PFSK-1 (cell line): ENCODE measurements around the gene RPGRIP1L.

Source experiments
- FOXP2 ChIP-seq: optimal IDR thresholded peaks from 2 replicates; pipeline ENCODE3; 2011; ENCODE audit warnings: borderline replicate concordance, control low read depth, inconsistent platforms; ENCODE audit not compliant: insufficient read depth; ENCODE audit errors: extremely low read length, extremely low read depth
- POLR2AphosphoS5 ChIP-seq: IDR thresholded peaks from 2 replicates; pipeline ENCODE4 v1.6.1; 2012; ENCODE audit warnings: low read depth, mild to moderate bottlenecking, control low read depth, low read length, moderate library complexity
- REST ChIP-seq, 2 experiments: IDR thresholded peaks; 2 replicates each; pipeline versions ENCODE4 v1.6.1 to v1.8.0; 2011 to 2012; ENCODE audit warnings: low read depth in 2 of 2, low read length in 2 of 2, control low read depth in 1 of 2, inconsistent platforms in 1 of 2, mild to moderate bottlenecking in 1 of 2, moderate library complexity in 1 of 2; ENCODE audit not compliant: insufficient read depth in 1 of 2
- SIN3A ChIP-seq: IDR thresholded peaks from 2 replicates; pipeline ENCODE4 v1.6.1; 2012; ENCODE audit warnings: mild to moderate bottlenecking, low read length, moderate library complexity, borderline replicate concordance; ENCODE audit not compliant: insufficient read depth
- TAF1 ChIP-seq: IDR thresholded peaks from 2 replicates; pipeline ENCODE4 v1.6.1; 2012; ENCODE audit warnings: low read length, control low read depth, borderline replicate concordance; ENCODE audit not compliant: insufficient read depth

RPGRIP1L gene

GRCh38 chr16:53609536-53609935, 94.1 kb downstream of the RPGRIP1L start:
- no peak for TF ChIP-seq SIN3A
- TF ChIP-seq POLR2AphosphoS5, result no peak
- no peak for TF ChIP-seq TAF1
- TF ChIP-seq FOXP2, result no peak
- TF ChIP-seq REST (IDR thresholded peaks at IDR 0.05; ENCODE audit: insufficient read depth in 1 of 2, low read depth in 2 of 2, low read length in 2 of 2), result no peak

GRCh38 chr16:53608094-53608493, 95.6 kb downstream of the RPGRIP1L start:
- no peak for TF ChIP-seq POLR2AphosphoS5

GRCh38 chr16:53605831-53606400, 97.7 kb downstream of the RPGRIP1L start:
- TF ChIP-seq REST (IDR thresholded peaks at IDR 0.05; ENCODE audit: insufficient read depth in 1 of 2, low read depth in 2 of 2, low read length in 2 of 2) (no peak), POLR2AphosphoS5 (no peak), TAF1 (no peak), SIN3A (no peak), FOXP2 (no peak)

GRCh38 chr16:53605356-53605755, 98.3 kb downstream of the RPGRIP1L start:
- TF ChIP-seq POLR2AphosphoS5 (no peak), TAF1 (no peak), REST (IDR thresholded peaks at IDR 0.05; ENCODE audit: insufficient read depth in 1 of 2, low read depth in 2 of 2, low read length in 2 of 2) (no peak), FOXP2 (no peak), SIN3A (no peak)

GRCh38 chr16:53601961-53602360, 101.7 kb downstream of the RPGRIP1L start:
- TF ChIP-seq SIN3A (no peak), POLR2AphosphoS5 (no peak), REST (IDR thresholded peaks at IDR 0.05; ENCODE audit: insufficient read depth in 1 of 2, low read depth in 2 of 2, low read length in 2 of 2) (no peak)
